MM.1S (cell line): ENCODE measurements around the gene CXADR.

Experiments used
- DNase-seq: peaks from one replicate; pipeline ENCODE4 v3.0.0-alpha.2; 2015
- H2AFZ ChIP-seq: fragments of 300-600 bp; sonication (generic); 2 replicates; pipeline ENCODE4 v1.6.0; 2016; ENCODE audit warnings: antibody characterized with exemption, low read length
- H3F3A ChIP-seq: fragments of 300-600 bp; sonication (generic); 2 replicates; pipeline ENCODE4 v1.6.1; 2016; ENCODE audit warnings: mild to moderate bottlenecking, antibody characterized with exemption, low read length, moderate library complexity, mixed read lengths; ENCODE audit not compliant: insufficient read depth
- H3K27ac ChIP-seq: fragments of 300-600 bp; sonication (generic); 2 replicates; pipeline ENCODE4 v1.5.1; 2016; ENCODE audit warnings: mild to moderate bottlenecking, low read length
- H3K27me3 ChIP-seq: fragments of 300-600 bp; sonication (generic); replicated peaks from 2 replicates; pipeline ENCODE4 v1.6.0; 2016; ENCODE audit warnings: low read length; ENCODE audit not compliant: insufficient read depth
- H3K36me3 ChIP-seq: fragments of 300-600 bp; sonication (generic); replicated peaks from 2 replicates; pipeline ENCODE4 v1.6.1; 2016; ENCODE audit warnings: mild to moderate bottlenecking, low read length, mixed read lengths; ENCODE audit not compliant: insufficient read depth
- H3K4me1 ChIP-seq: fragments of 300-600 bp; sonication (generic); 2 replicates; pipeline ENCODE4 v1.6.1; 2016; ENCODE audit warnings: low read length, mixed read lengths
- H3K4me2 ChIP-seq: fragments of 300-600 bp; sonication (generic); 2 replicates; pipeline ENCODE4 v1.6.0; 2016; ENCODE audit warnings: low read depth, low read length
- H3K4me3 ChIP-seq: fragments of 300-600 bp; sonication (generic); 2 replicates; pipeline ENCODE4 v1.5.1; 2016; ENCODE audit warnings: low read length, mixed read lengths
- H3K79me2 ChIP-seq: fragments of 300-600 bp; sonication (generic); 2 replicates; pipeline ENCODE4 v1.6.1; 2016; ENCODE audit warnings: mixed run types, low read length, mixed read lengths
- H3K9ac ChIP-seq: fragments of 300-600 bp; sonication (generic); 2 replicates; pipeline ENCODE4 v1.6.1; 2016; ENCODE audit warnings: low read length, mixed read lengths
- H3K9me2 ChIP-seq: fragments of 300-600 bp; sonication (generic); replicated peaks from 2 replicates; pipeline ENCODE4 v1.6.1; 2016; ENCODE audit warnings: mild to moderate bottlenecking, low read length, mixed read lengths; ENCODE audit not compliant: insufficient read depth
- H3K9me3 ChIP-seq: fragments of 300-600 bp; sonication (generic); replicated peaks from 2 replicates; pipeline ENCODE4 v1.6.1; 2016; ENCODE audit warnings: mild to moderate bottlenecking, low read length, mixed read lengths; ENCODE audit not compliant: insufficient read depth
- H4K20me1 ChIP-seq: fragments of 300-600 bp; sonication (generic); 2 replicates; pipeline ENCODE4 v1.6.1; 2016; ENCODE audit warnings: mild to moderate bottlenecking, low read length, moderate library complexity, mixed read lengths; ENCODE audit not compliant: insufficient read depth
- EZH2 ChIP-seq: fragments of 300-600 bp; sonication (generic); optimal IDR thresholded peaks from 2 replicates; pipeline ENCODE3; 2017; ENCODE audit warnings: low read depth, mild to moderate bottlenecking, antibody characterized with exemption, low read length, mixed read lengths
- EZH2phosphoT487 ChIP-seq: fragments of 300-600 bp; sonication (generic); IDR thresholded peaks from 2 replicates; pipeline ENCODE4 v1.6.1; 2018; ENCODE audit warnings: antibody characterized with exemption, low read length
- TF ChIP-seq, protein P1 (sequence below): fragments of 300-600 bp; sonication (generic); IDR thresholded peaks from 2 replicates; pipeline ENCODE4 v1.5.1; 2016; ENCODE audit warnings: antibody characterized with exemption, low read length, mixed read lengths

The CXADR gene

DNA sequence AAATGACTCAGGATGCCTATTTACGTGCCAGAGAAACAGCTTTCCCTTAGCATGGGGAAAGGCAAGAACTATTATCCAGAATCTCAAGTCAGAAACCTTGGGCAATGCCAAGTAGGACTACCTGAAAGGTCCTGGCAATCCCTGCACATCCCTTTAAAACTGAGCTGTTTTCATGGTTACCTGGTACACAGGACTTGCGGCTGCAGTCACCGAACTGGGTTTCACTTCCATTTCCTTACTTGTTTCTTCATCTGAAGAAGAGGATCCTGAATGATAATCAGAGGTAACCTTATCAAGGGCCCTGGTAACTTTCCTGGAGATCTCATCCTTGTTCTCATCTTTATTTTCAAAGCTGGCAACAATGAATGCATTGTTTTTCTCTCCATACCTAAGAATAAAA is 85.6 kb downstream of the CXADR start:
- peaks cover 53% of the 10 kb centered on the region for H3K79me2 ChIP-seq
- H3K36me3 ChIP-seq, result peaks cover 19% of the 10 kb centered on the region
- H3K9me3 ChIP-seq, result no peaks in the 10 kb centered on the region
- no peak overlapping the region for H2AFZ ChIP-seq
- H3K4me1 ChIP-seq, result 0 out of 2 replicates have a peak, but pooled peaks cover 3% of the 10 kb centered on the region
- H3K9ac ChIP-seq, result no peak overlapping the region
- DNase-seq, result no peak
- H4K20me1 ChIP-seq, result no peaks in the 10 kb centered on the region
- H3K4me2 ChIP-seq, result no peak overlapping the region
- no peak for TF ChIP-seq EZH2
- TF ChIP-seq, protein P1, sequence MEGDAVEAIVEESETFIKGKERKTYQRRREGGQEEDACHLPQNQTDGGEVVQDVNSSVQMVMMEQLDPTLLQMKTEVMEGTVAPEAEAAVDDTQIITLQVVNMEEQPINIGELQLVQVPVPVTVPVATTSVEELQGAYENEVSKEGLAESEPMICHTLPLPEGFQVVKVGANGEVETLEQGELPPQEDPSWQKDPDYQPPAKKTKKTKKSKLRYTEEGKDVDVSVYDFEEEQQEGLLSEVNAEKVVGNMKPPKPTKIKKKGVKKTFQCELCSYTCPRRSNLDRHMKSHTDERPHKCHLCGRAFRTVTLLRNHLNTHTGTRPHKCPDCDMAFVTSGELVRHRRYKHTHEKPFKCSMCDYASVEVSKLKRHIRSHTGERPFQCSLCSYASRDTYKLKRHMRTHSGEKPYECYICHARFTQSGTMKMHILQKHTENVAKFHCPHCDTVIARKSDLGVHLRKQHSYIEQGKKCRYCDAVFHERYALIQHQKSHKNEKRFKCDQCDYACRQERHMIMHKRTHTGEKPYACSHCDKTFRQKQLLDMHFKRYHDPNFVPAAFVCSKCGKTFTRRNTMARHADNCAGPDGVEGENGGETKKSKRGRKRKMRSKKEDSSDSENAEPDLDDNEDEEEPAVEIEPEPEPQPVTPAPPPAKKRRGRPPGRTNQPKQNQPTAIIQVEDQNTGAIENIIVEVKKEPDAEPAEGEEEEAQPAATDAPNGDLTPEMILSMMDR, result no peak
- TF ChIP-seq EZH2phosphoT487, result no peak
- no peaks in the 10 kb centered on the region for H3K9me2 ChIP-seq
- H3K27ac ChIP-seq, result peak overlapping the region; percentile 15; the same call in 1 of the 2 replicates
- H3K4me3 ChIP-seq, result no peak overlapping the region
- H3F3A ChIP-seq, result no peaks in the 10 kb centered on the region; the same call in 1 of the 2 replicates
- H3K27me3 ChIP-seq, result no peaks in the 10 kb centered on the region

DNA sequence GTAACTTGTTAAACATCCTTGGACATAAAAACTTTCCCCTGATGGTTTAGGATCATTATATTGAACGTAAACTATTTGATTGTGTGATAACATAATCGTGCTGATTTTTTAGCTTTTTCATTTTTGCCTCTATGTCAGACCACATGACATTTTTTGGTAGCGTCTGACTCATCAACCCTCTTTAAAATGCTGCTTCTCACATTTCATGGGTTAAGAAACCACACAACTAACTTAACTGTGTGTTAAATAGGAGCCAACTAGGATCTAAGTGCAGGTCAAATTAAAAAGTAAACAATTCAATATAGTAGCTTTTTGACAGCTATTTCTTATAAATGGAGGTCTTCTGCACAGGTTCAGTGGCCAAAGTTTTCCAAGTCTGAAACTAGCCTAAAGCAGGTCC is 90.0 kb downstream of the CXADR start:
- no peaks in the 10 kb centered on the region; the same call in 1 of the 2 replicates for H3F3A ChIP-seq
- 0 out of 2 replicates have a peak, but pooled peaks cover 3% of the 10 kb centered on the region for H3K4me1 ChIP-seq
- no peak overlapping the region for H3K27ac ChIP-seq
- H3K36me3 ChIP-seq, result peaks cover 29% of the 10 kb centered on the region
- H4K20me1 ChIP-seq, result peaks cover 17% of the 10 kb centered on the region; the same call in 1 of the 2 replicates
- no peaks in the 10 kb centered on the region for H3K9me3 ChIP-seq
- TF ChIP-seq, protein P1, result no peak
- TF ChIP-seq EZH2 (no peak), EZH2phosphoT487 (no peak)
- H3K27me3 ChIP-seq, result no peaks in the 10 kb centered on the region
- H3K9ac ChIP-seq, result no peak overlapping the region
- H3K9me2 ChIP-seq, result no peaks in the 10 kb centered on the region
- no peak overlapping the region for H3K4me3 ChIP-seq
- peaks cover 85% of the 10 kb centered on the region for H3K79me2 ChIP-seq
- H3K4me2 ChIP-seq, result no peak overlapping the region
- DNase-seq, result no peak
- H2AFZ ChIP-seq, result no peak overlapping the region

DNA sequence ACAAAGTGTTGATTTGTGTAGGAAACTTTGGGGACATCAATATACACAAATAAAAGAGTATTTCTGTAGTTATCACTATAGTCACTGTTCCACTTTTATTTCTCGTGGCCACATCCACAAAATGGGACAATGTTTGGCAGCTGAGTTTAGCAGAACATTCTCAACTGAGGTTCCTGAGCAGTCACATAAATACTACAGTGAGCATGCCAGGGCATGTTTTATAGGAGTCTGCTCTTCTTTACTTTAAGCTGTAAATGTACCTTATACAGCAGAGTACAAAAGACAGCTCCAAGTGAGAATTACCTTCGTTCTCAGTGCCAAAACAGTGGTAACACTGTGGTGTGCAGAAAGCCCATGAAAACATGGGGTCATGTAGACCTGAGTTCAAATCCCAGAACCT is 94.8 kb downstream of the CXADR start:
- no peak overlapping the region for H3K27ac ChIP-seq
- peaks cover 30% of the 10 kb centered on the region for H3K36me3 ChIP-seq
- H3K9me2 ChIP-seq, result no peaks in the 10 kb centered on the region
- H3K4me2 ChIP-seq, result no peak overlapping the region
- peaks cover 6% of the 10 kb centered on the region for H3K4me1 ChIP-seq
- H3K27me3 ChIP-seq, result no peaks in the 10 kb centered on the region
- peaks cover 7% of the 10 kb centered on the region for H3F3A ChIP-seq
- H3K79me2 ChIP-seq, result peaks cover 97% of the 10 kb centered on the region
- no peak overlapping the region for H3K9ac ChIP-seq
- no peaks in the 10 kb centered on the region for H3K9me3 ChIP-seq
- no peak overlapping the region for H2AFZ ChIP-seq
- H3K4me3 ChIP-seq, result no peak overlapping the region
- DNase-seq, result no peak
- peaks cover 28% of the 10 kb centered on the region for H4K20me1 ChIP-seq
- TF ChIP-seq EZH2phosphoT487 (no peak), EZH2 (no peak)
- TF ChIP-seq, protein P1, result no peak
